ENCODE results near the gene OR4F6. TPM values are rescaled to one million over a fixed set of nuclear protein-coding genes. Genes with fewer than 3 reads are reported as not detected.

The OR4F6 gene
- total RNA-seq, 1 donor from 2014 or later, result not detected

GRCh38 chr15:101810456-101810855 lies 7.1 kb downstream of the OR4F6 start:
- Mint-ChIP-seq H3K36me3 (ENCODE audit: low read depth) (no peaks in the 10 kb centered on the region), H3K27ac (no peak overlapping the region), H3K4me1 (ENCODE audit: low read depth) (no peaks in the 10 kb centered on the region), H3K4me3 (ENCODE audit: low read depth) (no peak overlapping the region), H3K27me3 (ENCODE audit: low read depth) (peaks cover 4% of the 10 kb centered on the region), H3K9me3 (no peaks in the 10 kb centered on the region)
- intact Hi-C loops (cut with micrococcal nuclease), result no loop called here
- no peak for DNase-seq (ENCODE audit: low spot score)

- no peak for DNase-seq (ENCODE audit: low spot score)
- Mint-ChIP-seq H3K9me3 (no peaks in the 10 kb centered on the region), H3K27me3 (ENCODE audit: low read depth) (peaks cover 5% of the 10 kb centered on the region), H3K4me1 (ENCODE audit: low read depth) (no peaks in the 10 kb centered on the region), H3K27ac (no peak overlapping the region), H3K36me3 (ENCODE audit: low read depth) (no peaks in the 10 kb centered on the region), H3K4me3 (ENCODE audit: low read depth) (no peak overlapping the region)
- intact Hi-C loops (cut with micrococcal nuclease), result no loop called here
Observed at GRCh38 chr15:101810876-101811275, 7.6 kb downstream of the OR4F6 start.

GRCh38 chr15:101811902-101812301 lies 8.6 kb downstream of the OR4F6 start, which contains the start of gene OR4F15:
OR4F15 (plus strand) TSS chr15:101812202; CDS start chr15:101818187, 5,985 bp downstream.
- peaks cover 7% of the 10 kb centered on the region for H3K27me3 Mint-ChIP-seq (ENCODE audit: low read depth)
- H3K36me3 Mint-ChIP-seq (ENCODE audit: low read depth), result no peaks in the 10 kb centered on the region
- H3K9me3 Mint-ChIP-seq, result no peaks in the 10 kb centered on the region
- intact Hi-C loops (cut with micrococcal nuclease), result no loop called here
- no peak for DNase-seq (ENCODE audit: low spot score)
- H3K27ac Mint-ChIP-seq, result no peak within 1 kb of the TSS
- H3K4me3 Mint-ChIP-seq (ENCODE audit: low read depth), result no peak within 1 kb of the TSS
- H3K4me1 Mint-ChIP-seq (ENCODE audit: low read depth), result no peaks in the 10 kb centered on the region

GRCh38 chr15:101813803-101814534 lies 10.7 kb downstream of the OR4F6 start:
- H3K27me3 Mint-ChIP-seq (ENCODE audit: low read depth), result peaks cover 7% of the 10 kb centered on the region

GRCh38 chr15:101820781-101821180 lies 17.5 kb downstream of the OR4F6 start:
- H3K9me3 Mint-ChIP-seq, result no peaks in the 10 kb centered on the region
- no peaks in the 10 kb centered on the region for H3K36me3 Mint-ChIP-seq (ENCODE audit: low read depth)
- no peak for DNase-seq (ENCODE audit: low spot score)
- no peak overlapping the region for H3K4me3 Mint-ChIP-seq (ENCODE audit: low read depth)
- H3K4me1 Mint-ChIP-seq (ENCODE audit: low read depth), result no peaks in the 10 kb centered on the region
- H3K27me3 Mint-ChIP-seq (ENCODE audit: low read depth), result peaks cover 3% of the 10 kb centered on the region
- H3K27ac Mint-ChIP-seq, result no peak overlapping the region
- intact Hi-C loops (cut with micrococcal nuclease), result no loop called here

More at GRCh38 chr15:101813803-101814534, 10.7 kb downstream of the OR4F6 start:
- no peak for DNase-seq (ENCODE audit: low spot score)
- H3K4me3 Mint-ChIP-seq (ENCODE audit: low read depth), result no peak overlapping the region
- no peaks in the 10 kb centered on the region for H3K9me3 Mint-ChIP-seq
- no peaks in the 10 kb centered on the region for H3K36me3 Mint-ChIP-seq (ENCODE audit: low read depth)
- intact Hi-C loops (cut with micrococcal nuclease), result no loop called here
- H3K27ac Mint-ChIP-seq, result no peak overlapping the region
- H3K4me1 Mint-ChIP-seq (ENCODE audit: low read depth), result no peaks in the 10 kb centered on the region

- H3K4me1 Mint-ChIP-seq (ENCODE audit: low read depth), result no peaks in the 10 kb centered on the region
- DNase-seq (ENCODE audit: low spot score), result no peak
- no peaks in the 10 kb centered on the region for H3K27me3 Mint-ChIP-seq (ENCODE audit: low read depth)
- H3K4me3 Mint-ChIP-seq (ENCODE audit: low read depth), result no peak overlapping the region
- H3K36me3 Mint-ChIP-seq (ENCODE audit: low read depth), result no peaks in the 10 kb centered on the region
- intact Hi-C loops (cut with micrococcal nuclease), result no loop called here
- H3K9me3 Mint-ChIP-seq, result no peaks in the 10 kb centered on the region
- H3K27ac Mint-ChIP-seq, result no peak overlapping the region
Observed at GRCh38 chr15:101827257-101827656, 23.9 kb downstream of the OR4F6 start.

- Mint-ChIP-seq H3K27ac (no peak overlapping the region), H3K9me3 (no peaks in the 10 kb centered on the region), H3K36me3 (ENCODE audit: low read depth) (no peaks in the 10 kb centered on the region), H3K4me3 (ENCODE audit: low read depth) (no peak overlapping the region), H3K4me1 (ENCODE audit: low read depth) (no peaks in the 10 kb centered on the region), H3K27me3 (ENCODE audit: low read depth) (no peaks in the 10 kb centered on the region)
- intact Hi-C loops (cut with micrococcal nuclease), result no loop called here
- DNase-seq (ENCODE audit: low spot score), result no peak
Observed at GRCh38 chr15:101828774-101829173, 25.5 kb downstream of the OR4F6 start.

GRCh38 chr15:101841656-101842055 lies 38.3 kb downstream of the OR4F6 start:
- peaks cover 2% of the 10 kb centered on the region for H3K27me3 Mint-ChIP-seq (ENCODE audit: low read depth)
- H3K4me1 Mint-ChIP-seq (ENCODE audit: low read depth), result no peaks in the 10 kb centered on the region
- no peaks in the 10 kb centered on the region for H3K36me3 Mint-ChIP-seq (ENCODE audit: low read depth)
- H3K4me3 Mint-ChIP-seq (ENCODE audit: low read depth), result no peak overlapping the region
- intact Hi-C loops (cut with micrococcal nuclease), result no loop called here
- no peaks in the 10 kb centered on the region for H3K9me3 Mint-ChIP-seq
- no peak for DNase-seq (ENCODE audit: low spot score)
- H3K27ac Mint-ChIP-seq, result no peak overlapping the region

- Mint-ChIP-seq H3K27ac (no peak overlapping the region), H3K9me3 (no peaks in the 10 kb centered on the region), H3K36me3 (ENCODE audit: low read depth) (no peaks in the 10 kb centered on the region), H3K4me3 (ENCODE audit: low read depth) (no peak overlapping the region), H3K27me3 (ENCODE audit: low read depth) (peaks cover 4% of the 10 kb centered on the region), H3K4me1 (ENCODE audit: low read depth) (no peaks in the 10 kb centered on the region)
- intact Hi-C loops (cut with micrococcal nuclease), result no loop called here
- DNase-seq (ENCODE audit: low spot score), result no peak
Observed at GRCh38 chr15:101844916-101845315, 41.6 kb downstream of the OR4F6 start.

GRCh38 chr15:101852356-101852755 lies 49.0 kb downstream of the OR4F6 start:
- Mint-ChIP-seq H3K36me3 (ENCODE audit: low read depth) (no peaks in the 10 kb centered on the region), H3K4me3 (ENCODE audit: low read depth) (no peak overlapping the region), H3K4me1 (ENCODE audit: low read depth) (no peaks in the 10 kb centered on the region), H3K27ac (no peak overlapping the region), H3K27me3 (ENCODE audit: low read depth) (peaks cover 14% of the 10 kb centered on the region), H3K9me3 (no peaks in the 10 kb centered on the region)
- DNase-seq (ENCODE audit: low spot score), result no peak
- intact Hi-C loops (cut with micrococcal nuclease), result no loop called here

Other genes with a start within 250 kb of the OR4F6 start
- 40.4 and 42.6 TPM in 2 replicates for gene TM2D3, start 151.1 kb upstream of the OR4F6 start, total RNA-seq
- 14.1 and 14.5 TPM in 2 replicates for gene TARS3, start 79.0 kb upstream of the OR4F6 start, total RNA-seq
- gene OR4F15, start 8.7 kb downstream of the OR4F6 start, total RNA-seq, result not detected in 2 replicates